Measurements from ENCODE around the gene GANC. TPM values are rescaled to one million over a fixed set of nuclear protein-coding genes. Genes with fewer than 3 reads are reported as not detected.

The GANC gene
- total and polyA plus RNA-seq, 9 of the 15 experiments (the other 6 are each of a cell fraction or from before 2014, with no cell fraction given) = 10.9 to 19.0 (median 14.5) TPM

- Histone ChIP-seq H2AFZ (ENCODE audit: low read depth, low read length) (no peak overlapping the region), H3K36me3 (ENCODE audit: control insufficient read depth, insufficient read depth, low read length) (peaks cover 45% of the 10 kb centered on the region), H4K20me1 (replicated peaks; ENCODE audit: control insufficient read depth, insufficient read depth, low read length) (no peaks in the 10 kb centered on the region), H3K4me1 (replicated peaks in 1 of 2; ENCODE audit: control insufficient read depth in 2 of 2, insufficient read depth in 2 of 2, low read length in 2 of 2) (no peaks in the 10 kb centered on the region), H3K9me1 (ENCODE audit: control insufficient read depth, insufficient read depth, low read length) (no peaks in the 10 kb centered on the region), H3K4me3 (no peak overlapping the region), H3K27me3 (ENCODE audit: control insufficient read depth in 2 of 2, insufficient read depth in 2 of 2, low read length in 2 of 2) (no peaks in the 10 kb centered on the region), H3K27ac (ENCODE audit: extremely low read depth, low read depth, low read length) (no peak overlapping the region), H3K9ac (ENCODE audit: insufficient read depth in 1 of 2, low read depth in 2 of 2, low read length in 2 of 2) (no peak overlapping the region), H3K9me3 (replicated peaks; ENCODE audit: control insufficient read depth, insufficient read depth, low read depth, low read length) (peaks cover 7% of the 10 kb centered on the region; the same call in 1 of the 2 replicates), H3K4me2 (ENCODE audit: insufficient read depth, low read length) (no peak overlapping the region), H3K79me2 (ENCODE audit: control insufficient read depth, insufficient read depth, low read length) (no peaks in the 10 kb centered on the region)
- intact Hi-C loops (cut with micrococcal nuclease) = no loop called here
- in situ Hi-C loops (cut with MboI) = no loop called here
- WGBS (ENCODE audit: insufficient coverage, low coverage, missing lambda C conversion rate) = 97% methylated on average over 2 of the region's 2 CpGs
- ChIA-PET POLR2A (interaction anchor here (1.0 to 1.1 kb wide), 2 partner anchors 17 to 38 kb away, joined by 3 read pairs; no protein-coding TSS in a partner anchor), CTCF (ENCODE audit: low intra/inter-chr PET ratio) (no interaction called here)
- FAIRE-seq (no peak), ATAC-seq (no peak), DNase-seq (ENCODE audit: extremely low read depth in 1 of 4, low spot score in 3 of 4) (no peak)
- no TSS peak for BruUV-seq (replicated peaks)
- TF ChIP-seq, protein P1, sequence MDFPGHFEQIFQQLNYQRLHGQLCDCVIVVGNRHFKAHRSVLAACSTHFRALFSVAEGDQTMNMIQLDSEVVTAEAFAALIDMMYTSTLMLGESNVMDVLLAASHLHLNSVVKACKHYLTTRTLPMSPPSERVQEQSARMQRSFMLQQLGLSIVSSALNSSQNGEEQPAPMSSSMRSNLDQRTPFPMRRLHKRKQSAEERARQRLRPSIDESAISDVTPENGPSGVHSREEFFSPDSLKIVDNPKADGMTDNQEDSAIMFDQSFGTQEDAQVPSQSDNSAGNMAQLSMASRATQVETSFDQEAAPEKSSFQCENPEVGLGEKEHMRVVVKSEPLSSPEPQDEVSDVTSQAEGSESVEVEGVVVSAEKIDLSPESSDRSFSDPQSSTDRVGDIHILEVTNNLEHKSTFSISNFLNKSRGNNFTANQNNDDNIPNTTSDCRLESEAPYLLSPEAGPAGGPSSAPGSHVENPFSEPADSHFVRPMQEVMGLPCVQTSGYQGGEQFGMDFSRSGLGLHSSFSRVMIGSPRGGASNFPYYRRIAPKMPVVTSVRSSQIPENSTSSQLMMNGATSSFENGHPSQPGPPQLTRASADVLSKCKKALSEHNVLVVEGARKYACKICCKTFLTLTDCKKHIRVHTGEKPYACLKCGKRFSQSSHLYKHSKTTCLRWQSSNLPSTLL (IDR thresholded peaks at IDR 0.05) = no peak
- TF ChIP-seq BACH1 (tag; IDR thresholded peaks at IDR 0.05) (no peak), HMG20A (CRISPR knock-in tag; conservative IDR thresholded peaks at IDR 0.05) (no peak), POLR3G (IDR thresholded peaks at IDR 0.05; ENCODE audit: extremely low read depth, insufficient read length, insufficient replicate concordance) (no peak), PHTF2 (CRISPR knock-in tag; IDR thresholded peaks at IDR 0.05) (no peak), MTA1 (IDR thresholded peaks at IDR 0.05; ENCODE audit: borderline replicate concordance) (no peak), ZNF318 (IDR thresholded peaks at IDR 0.05; ENCODE audit: borderline replicate concordance in 1 of 2, low read depth in 1 of 2) (no peak), ZNF263 (CRISPR knock-in tag; IDR thresholded peaks at IDR 0.05; ENCODE audit: borderline replicate concordance) (no peak), MXI1 (IDR thresholded peaks at IDR 0.05; ENCODE audit: low read depth, low read length) (no peak), SAFB (IDR thresholded peaks at IDR 0.05; ENCODE audit: borderline replicate concordance, low read depth, low read length) (no peak), THRB (CRISPR knock-in tag; conservative IDR thresholded peaks at IDR 0.05) (no peak)
These were observed 19.7 kb upstream of the GANC start for GRCh38 chr15:42253300-42253699.
